Nephron progenitor cell (in vitro differentiated cells): ENCODE measurements around the gene SLCO1C1.

ENCODE experiments used
- DNase-seq: peaks from one replicate; pipeline ENCODE4 v3.0.0; 2021
- H3K27ac Mint-ChIP-seq: 2 replicates; pipeline ENCODE4 v1.8.0; 2021; ENCODE audit warnings: mild to moderate bottlenecking, moderate library complexity, mixed read lengths
- H3K27me3 Mint-ChIP-seq: 2 replicates; pipeline ENCODE4 v1.8.0; 2021; ENCODE audit warnings: mild to moderate bottlenecking, low read depth, mixed read lengths; ENCODE audit not compliant: poor library complexity
- H3K36me3 Mint-ChIP-seq: 2 replicates; pipeline ENCODE4 v1.8.0; 2021; ENCODE audit warnings: low read depth, mixed read lengths
- H3K4me1 Mint-ChIP-seq: 2 replicates; pipeline ENCODE4 v1.8.0; 2021; ENCODE audit warnings: mixed read lengths
- H3K4me3 Mint-ChIP-seq: 2 replicates; pipeline ENCODE4 v1.8.0; 2021; ENCODE audit warnings: mild to moderate bottlenecking, moderate library complexity, mixed read lengths
- H3K9me3 Mint-ChIP-seq: 2 replicates; pipeline ENCODE4 v1.8.0; 2021; ENCODE audit warnings: mild to moderate bottlenecking, moderate library complexity, mixed read lengths
- CTCF ChIP-seq: fragments of 200-600 bp; sonication (generic); IDR thresholded peaks from 2 replicates; pipeline ENCODE4 v1.5.0; 2021; ENCODE audit warnings: antibody characterized with exemption

The SLCO1C1 gene

GRCh38 chr12:20718294-20718693, 23.2 kb downstream of the SLCO1C1 start:
- H3K27ac Mint-ChIP-seq: no peak overlapping the region
- TF ChIP-seq CTCF: no peak
- H3K27me3 Mint-ChIP-seq: no peaks in the 10 kb centered on the region
- DNase-seq: no peak
- no peaks in the 10 kb centered on the region for H3K9me3 Mint-ChIP-seq
- H3K4me3 Mint-ChIP-seq: no peak overlapping the region
- no peaks in the 10 kb centered on the region for H3K36me3 Mint-ChIP-seq
- H3K4me1 Mint-ChIP-seq: no peaks in the 10 kb centered on the region

- TF ChIP-seq CTCF: no peak
- H3K4me3 Mint-ChIP-seq: no peak overlapping the region
- no peak for DNase-seq
- H3K27ac Mint-ChIP-seq: no peak overlapping the region
- no peaks in the 10 kb centered on the region for H3K4me1 Mint-ChIP-seq
- no peaks in the 10 kb centered on the region for H3K9me3 Mint-ChIP-seq
- H3K36me3 Mint-ChIP-seq: no peaks in the 10 kb centered on the region
- H3K27me3 Mint-ChIP-seq: no peaks in the 10 kb centered on the region
Measured at GRCh38 chr12:20722142-20722541, 27.0 kb downstream of the SLCO1C1 start.

GRCh38 chr12:20731274-20731673, 36.1 kb downstream of the SLCO1C1 start:
- H3K9me3 Mint-ChIP-seq: no peaks in the 10 kb centered on the region
- H3K27ac Mint-ChIP-seq: no peak overlapping the region

GRCh38 chr12:20740972-20741371, 45.8 kb downstream of the SLCO1C1 start:
- Mint-ChIP-seq H3K27me3 (no peaks in the 10 kb centered on the region), H3K4me1 (no peaks in the 10 kb centered on the region), H3K27ac (no peak overlapping the region), H3K4me3 (no peak overlapping the region), H3K9me3 (no peaks in the 10 kb centered on the region), H3K36me3 (no peaks in the 10 kb centered on the region)
- TF ChIP-seq CTCF: no peak
- no peak for DNase-seq

More at GRCh38 chr12:20731274-20731673, 36.1 kb downstream of the SLCO1C1 start:
- H3K4me1 Mint-ChIP-seq: no peaks in the 10 kb centered on the region
- H3K27me3 Mint-ChIP-seq: no peaks in the 10 kb centered on the region
- no peak for DNase-seq
- no peaks in the 10 kb centered on the region for H3K36me3 Mint-ChIP-seq
- TF ChIP-seq CTCF: no peak
- H3K4me3 Mint-ChIP-seq: no peak overlapping the region

- no peaks in the 10 kb centered on the region for H3K27me3 Mint-ChIP-seq
- no peak for TF ChIP-seq CTCF
- H3K9me3 Mint-ChIP-seq: no peaks in the 10 kb centered on the region
- DNase-seq: no peak
- H3K4me1 Mint-ChIP-seq: no peaks in the 10 kb centered on the region
- no peaks in the 10 kb centered on the region for H3K36me3 Mint-ChIP-seq
- H3K4me3 Mint-ChIP-seq: no peak overlapping the region
- no peak overlapping the region for H3K27ac Mint-ChIP-seq
Measured at GRCh38 chr12:20748198-20748597, 53.1 kb downstream of the SLCO1C1 start.

- Mint-ChIP-seq H3K27ac (no peak overlapping the region), H3K4me3 (no peak overlapping the region), H3K27me3 (no peaks in the 10 kb centered on the region), H3K4me1 (no peaks in the 10 kb centered on the region), H3K36me3 (no peaks in the 10 kb centered on the region), H3K9me3 (no peaks in the 10 kb centered on the region)
- no peak for TF ChIP-seq CTCF
- DNase-seq: no peak
Measured at GRCh38 chr12:20751046-20751445, 55.9 kb downstream of the SLCO1C1 start.
